ENCODE results near the gene SCN7A. TPM values are rescaled to one million over a fixed set of nuclear protein-coding genes. Genes with fewer than 3 reads are reported as not detected.

The SCN7A gene
- total and polyA plus RNA-seq, 11 donors = 2.6 to 46.3 (median 14.0) TPM

DNA sequence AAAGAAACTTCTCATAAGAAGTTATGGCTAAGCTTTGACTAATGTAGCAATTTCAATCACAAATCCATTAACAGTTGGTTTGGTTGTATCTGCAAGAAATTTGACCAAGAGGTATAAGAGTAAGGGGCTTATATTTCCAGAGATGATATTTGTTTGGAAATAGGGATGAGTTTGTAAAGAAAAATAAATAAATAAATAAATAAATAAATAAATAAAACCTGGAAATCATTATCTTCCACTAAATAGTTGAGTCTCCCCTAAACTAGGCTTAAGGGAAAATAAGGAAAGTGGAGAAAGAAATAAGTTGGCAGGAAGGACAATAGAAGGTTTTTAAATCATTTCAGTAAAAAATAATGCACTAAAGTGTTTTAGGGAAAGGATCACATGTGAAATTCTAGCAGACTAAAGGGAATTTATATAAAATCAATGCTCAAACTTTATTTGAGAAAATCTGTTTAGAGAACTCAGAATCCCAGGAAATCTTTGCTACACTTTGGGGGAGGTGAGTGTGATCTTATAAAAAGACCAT lies 23.5 kb upstream of the SCN7A start:
- no peaks in the 10 kb centered on the region for H3K27me3 ChIP-seq
- no peaks in the 10 kb centered on the region for H3K36me3 ChIP-seq
- ATAC-seq (no peak), DNase-seq (no peak)
- H3K4me1 ChIP-seq = peaks cover 0 to 6% (median 0%) of the 10 kb centered on the region in 12 donors
- no peak overlapping the region for H3K27ac ChIP-seq
- H3K9me3 ChIP-seq = no peaks in the 10 kb centered on the region
- intact Hi-C loops (cut with DNase I) = loop anchor here in 6 of 10 donors (5.0 to 10.0 kb wide), 4 partner anchors 93 to 155 kb away; no protein-coding TSS in a partner anchor
- TF ChIP-seq, protein P1, sequence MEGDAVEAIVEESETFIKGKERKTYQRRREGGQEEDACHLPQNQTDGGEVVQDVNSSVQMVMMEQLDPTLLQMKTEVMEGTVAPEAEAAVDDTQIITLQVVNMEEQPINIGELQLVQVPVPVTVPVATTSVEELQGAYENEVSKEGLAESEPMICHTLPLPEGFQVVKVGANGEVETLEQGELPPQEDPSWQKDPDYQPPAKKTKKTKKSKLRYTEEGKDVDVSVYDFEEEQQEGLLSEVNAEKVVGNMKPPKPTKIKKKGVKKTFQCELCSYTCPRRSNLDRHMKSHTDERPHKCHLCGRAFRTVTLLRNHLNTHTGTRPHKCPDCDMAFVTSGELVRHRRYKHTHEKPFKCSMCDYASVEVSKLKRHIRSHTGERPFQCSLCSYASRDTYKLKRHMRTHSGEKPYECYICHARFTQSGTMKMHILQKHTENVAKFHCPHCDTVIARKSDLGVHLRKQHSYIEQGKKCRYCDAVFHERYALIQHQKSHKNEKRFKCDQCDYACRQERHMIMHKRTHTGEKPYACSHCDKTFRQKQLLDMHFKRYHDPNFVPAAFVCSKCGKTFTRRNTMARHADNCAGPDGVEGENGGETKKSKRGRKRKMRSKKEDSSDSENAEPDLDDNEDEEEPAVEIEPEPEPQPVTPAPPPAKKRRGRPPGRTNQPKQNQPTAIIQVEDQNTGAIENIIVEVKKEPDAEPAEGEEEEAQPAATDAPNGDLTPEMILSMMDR (IDR thresholded peaks at IDR 0.05) = no peak
- no peak for TF ChIP-seq POLR2A (IDR thresholded peaks at IDR 0.05)
- no peak overlapping the region for H3K4me3 ChIP-seq

DNA sequence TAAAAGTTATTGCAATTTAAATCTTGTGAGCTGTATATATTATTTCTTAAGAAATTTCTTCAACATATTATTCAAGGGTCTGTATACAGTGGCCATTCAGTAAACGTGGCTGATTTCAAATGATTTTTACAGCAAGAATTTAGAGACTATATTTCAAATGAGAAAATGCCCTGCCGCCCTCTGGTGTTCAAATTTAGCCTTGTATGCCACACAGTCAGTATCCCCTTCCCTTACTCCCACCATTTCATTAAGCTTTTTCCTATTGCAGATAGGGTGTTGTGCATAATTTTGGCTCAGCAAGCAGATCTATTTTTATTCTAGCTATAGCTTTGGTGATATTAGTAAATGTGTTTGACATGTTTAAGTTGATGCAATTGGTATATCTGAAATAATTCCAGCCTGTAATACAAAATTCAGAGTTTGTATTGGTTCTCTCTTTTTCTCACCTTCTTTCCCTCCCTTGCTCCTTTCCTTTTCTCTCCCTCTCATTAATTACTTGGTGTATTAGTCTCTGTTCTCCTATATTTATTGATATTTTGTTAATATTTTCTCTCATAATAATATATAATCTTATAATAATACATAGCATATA lies 22.8 kb upstream of the SCN7A start:
- no peak overlapping the region for H3K4me3 ChIP-seq
- no peaks in the 10 kb centered on the region for H3K27me3 ChIP-seq
- peaks cover 0 to 6% (median 0%) of the 10 kb centered on the region in 12 donors for H3K4me1 ChIP-seq
- DNase-seq (peak in 3 of 5 donors; percentile 18 to 45 (median 27)), ATAC-seq (peak in 2 of 4 donors; percentile 49 to 75)
- 1 to 7% (median 4%) methylated on average over 2 of the region's 2 CpGs for WGBS, 4 donors
- TF ChIP-seq POLR2A (IDR thresholded peaks at IDR 0.05) = no peak
- TF ChIP-seq, protein P1 (IDR thresholded peaks at IDR 0.05) = peak; percentile 40 to 75 (median 56)
- no peak overlapping the region for H3K27ac ChIP-seq
- no peaks in the 10 kb centered on the region for H3K36me3 ChIP-seq
- intact Hi-C loops (cut with DNase I) = loop anchor here in 6 of 10 donors (5.0 to 10.0 kb wide), 4 partner anchors 92 to 155 kb away; no protein-coding TSS in a partner anchor
- no peaks in the 10 kb centered on the region for H3K9me3 ChIP-seq

DNA sequence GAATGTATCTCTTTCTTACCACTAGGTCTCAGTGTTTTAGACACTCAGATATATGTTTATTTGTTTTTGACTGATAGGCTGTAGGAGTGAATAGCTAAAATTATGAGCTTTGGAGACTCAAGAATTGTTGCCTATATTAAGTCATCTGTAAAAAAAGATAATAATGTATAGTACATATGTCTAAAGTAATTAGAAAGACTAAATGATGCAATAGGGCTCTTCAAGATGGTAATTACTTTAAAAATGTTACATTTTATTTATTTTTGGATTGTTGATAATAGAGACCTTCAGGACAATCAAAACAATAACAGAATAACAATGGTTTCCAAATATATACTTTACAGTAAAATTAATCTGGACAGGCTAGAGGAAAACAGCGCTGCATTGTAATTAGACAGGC lies 19.9 kb upstream of the SCN7A start:
- no peaks in the 10 kb centered on the region for H3K27me3 ChIP-seq
- intact Hi-C loops (cut with DNase I) = loop anchor here in 3 of 10 donors (5.0 to 10.0 kb wide), 3 partner anchors 89 to 152 kb away; no protein-coding TSS in a partner anchor
- no peaks in the 10 kb centered on the region for H3K36me3 ChIP-seq
- H3K4me1 ChIP-seq = no peaks in the 10 kb centered on the region
- no peak for ATAC-seq
- WGBS, 4 donors = 79 to 88% (median 83%) methylated on average over 1 of the region's 1 CpG
- no peak overlapping the region for H3K27ac ChIP-seq
- H3K4me3 ChIP-seq = no peak overlapping the region
- H3K9me3 ChIP-seq = no peaks in the 10 kb centered on the region
- DNase-seq = no peak
- no peak for TF ChIP-seq POLR2A (IDR thresholded peaks at IDR 0.05)
- TF ChIP-seq, protein P1 (IDR thresholded peaks at IDR 0.05) = no peak

DNA sequence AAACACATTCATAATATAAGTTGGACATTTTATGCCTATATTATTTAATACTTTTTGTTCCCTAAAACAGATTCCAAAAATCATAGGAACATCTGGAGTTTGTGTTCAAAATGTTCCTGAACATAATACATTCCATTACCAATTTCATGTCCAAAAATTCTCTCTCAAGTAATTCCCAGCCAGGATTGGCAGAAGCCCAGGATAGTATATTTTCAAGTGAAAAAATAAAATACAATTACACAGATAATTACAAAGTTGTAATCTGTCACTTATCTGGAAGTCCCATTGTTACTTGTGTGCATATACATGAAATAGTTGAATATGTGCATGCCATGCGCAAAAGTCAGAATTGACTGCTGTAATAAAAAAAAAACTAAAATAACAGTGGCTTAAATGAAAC lies 5.2 kb upstream of the SCN7A start:
- no peak overlapping the region for H3K4me3 ChIP-seq
- H3K27ac ChIP-seq = peak overlapping the region in 1 of 12 donors; percentile 29
- H3K4me1 ChIP-seq = peaks cover 0 to 19% (median 0%) of the 10 kb centered on the region in 12 donors
- TF ChIP-seq, protein P1 (IDR thresholded peaks at IDR 0.05) = no peak
- no peak for TF ChIP-seq POLR2A (IDR thresholded peaks at IDR 0.05)
- WGBS, 4 donors = 79 to 94% (median 90%) methylated on average over 1 of the region's 1 CpG
- intact Hi-C loops (cut with DNase I) = no loop called here
- ATAC-seq (no peak), DNase-seq (no peak)
- H3K27me3 ChIP-seq = no peaks in the 10 kb centered on the region
- H3K9me3 ChIP-seq = no peaks in the 10 kb centered on the region
- no peaks in the 10 kb centered on the region for H3K36me3 ChIP-seq
